Measurements from ENCODE around the gene WDHD1. TPM values are rescaled to one million over a fixed set of nuclear protein-coding genes. Genes with fewer than 3 reads are reported as not detected.
"Not testable (repeated sequence)": the region's sequence is repeated elsewhere in the genome, so short reads cannot be mapped to it uniquely, and the experiment has no call there.

WDHD1 gene
- total RNA-seq, 1 donor from 2014 or later, result 10.0 TPM

GRCh38 chr14:55026441-55026792 is 482 bp downstream of the WDHD1 start:
- FAIRE-seq, result no peak
- DNase-seq (ENCODE audit: low read depth), result no peak
- Histone ChIP-seq H3K27me3 (ENCODE audit: control insufficient read depth, insufficient read depth, low read length) (no peaks in the 10 kb centered on the region), H3K4me3 (ENCODE audit: low read depth, low read length) (peak overlapping the region; percentile 70), H3K36me3 (ENCODE audit: control insufficient read depth, insufficient read depth, low read length) (no peaks in the 10 kb centered on the region)
- TF ChIP-seq, protein P1, sequence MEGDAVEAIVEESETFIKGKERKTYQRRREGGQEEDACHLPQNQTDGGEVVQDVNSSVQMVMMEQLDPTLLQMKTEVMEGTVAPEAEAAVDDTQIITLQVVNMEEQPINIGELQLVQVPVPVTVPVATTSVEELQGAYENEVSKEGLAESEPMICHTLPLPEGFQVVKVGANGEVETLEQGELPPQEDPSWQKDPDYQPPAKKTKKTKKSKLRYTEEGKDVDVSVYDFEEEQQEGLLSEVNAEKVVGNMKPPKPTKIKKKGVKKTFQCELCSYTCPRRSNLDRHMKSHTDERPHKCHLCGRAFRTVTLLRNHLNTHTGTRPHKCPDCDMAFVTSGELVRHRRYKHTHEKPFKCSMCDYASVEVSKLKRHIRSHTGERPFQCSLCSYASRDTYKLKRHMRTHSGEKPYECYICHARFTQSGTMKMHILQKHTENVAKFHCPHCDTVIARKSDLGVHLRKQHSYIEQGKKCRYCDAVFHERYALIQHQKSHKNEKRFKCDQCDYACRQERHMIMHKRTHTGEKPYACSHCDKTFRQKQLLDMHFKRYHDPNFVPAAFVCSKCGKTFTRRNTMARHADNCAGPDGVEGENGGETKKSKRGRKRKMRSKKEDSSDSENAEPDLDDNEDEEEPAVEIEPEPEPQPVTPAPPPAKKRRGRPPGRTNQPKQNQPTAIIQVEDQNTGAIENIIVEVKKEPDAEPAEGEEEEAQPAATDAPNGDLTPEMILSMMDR (IDR thresholded peaks at IDR 0.05; ENCODE audit: insufficient read depth, low read length, severe bottlenecking), result no peak

- DNase-seq (ENCODE audit: low read depth) (no peak), FAIRE-seq (no peak)
- Histone ChIP-seq H3K27me3 (ENCODE audit: control insufficient read depth, insufficient read depth, low read length) (no peaks in the 10 kb centered on the region), H3K4me3 (ENCODE audit: low read depth, low read length) (no peak overlapping the region), H3K36me3 (ENCODE audit: control insufficient read depth, insufficient read depth, low read length) (no peaks in the 10 kb centered on the region)
- TF ChIP-seq, protein P1 (IDR thresholded peaks at IDR 0.05; ENCODE audit: insufficient read depth, low read length, severe bottlenecking), result no peak
Measured at GRCh38 chr14:55025948-55026347, 951 bp downstream of the WDHD1 start.

GRCh38 chr14:55024365-55024764 is 2.5 kb downstream of the WDHD1 start:
- not testable (repeated sequence) for DNase-seq (ENCODE audit: low read depth); FAIRE-seq; H3K27me3 ChIP-seq (ENCODE audit: control insufficient read depth, insufficient read depth, low read length); H3K36me3 ChIP-seq (ENCODE audit: control insufficient read depth, insufficient read depth, low read length); H3K4me3 ChIP-seq (ENCODE audit: low read depth, low read length)

- TF ChIP-seq, protein P1 (IDR thresholded peaks at IDR 0.05; ENCODE audit: insufficient read depth, low read length, severe bottlenecking), result no peak
- DNase-seq (ENCODE audit: low read depth) (no peak), FAIRE-seq (no peak)
- H3K36me3 ChIP-seq (ENCODE audit: control insufficient read depth, insufficient read depth, low read length), result no peaks in the 10 kb centered on the region
- no peaks in the 10 kb centered on the region for H3K27me3 ChIP-seq (ENCODE audit: control insufficient read depth, insufficient read depth, low read length)
- no peak overlapping the region for H3K4me3 ChIP-seq (ENCODE audit: low read depth, low read length)
Measured at GRCh38 chr14:55019968-55020554, 6.8 kb downstream of the WDHD1 start.

DNA sequence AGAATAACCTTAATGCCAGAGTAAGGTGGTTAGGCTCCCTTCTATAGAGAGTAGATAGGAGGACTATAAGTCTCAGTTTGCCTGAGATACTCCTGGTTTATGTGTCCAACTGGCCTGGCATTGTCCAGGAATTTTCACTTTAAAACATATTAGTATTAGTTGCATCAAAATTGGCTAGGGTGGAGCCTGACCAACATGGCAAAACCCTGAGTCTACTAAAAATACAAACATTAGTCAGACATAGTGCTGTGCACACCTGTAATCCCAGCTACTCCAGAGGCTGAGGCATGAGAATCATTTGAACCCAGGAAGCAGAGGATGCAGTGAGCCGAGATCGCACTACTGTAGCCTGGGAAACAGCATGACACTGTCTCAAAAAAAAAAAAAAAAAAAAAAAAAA is 11.9 kb downstream of the WDHD1 start:
- FAIRE-seq, result no peak
- Histone ChIP-seq H3K27me3 (ENCODE audit: control insufficient read depth, insufficient read depth, low read length) (no peaks in the 10 kb centered on the region), H3K36me3 (ENCODE audit: control insufficient read depth, insufficient read depth, low read length) (no peaks in the 10 kb centered on the region), H3K4me3 (ENCODE audit: low read depth, low read length) (no peak overlapping the region)
- TF ChIP-seq, protein P1 (IDR thresholded peaks at IDR 0.05; ENCODE audit: insufficient read depth, low read length, severe bottlenecking), result no peak
- DNase-seq (ENCODE audit: low read depth), result peak; percentile 41

GRCh38 chr14:55005071-55005470 is 21.8 kb downstream of the WDHD1 start:
- FAIRE-seq (peak; percentile 58), DNase-seq (ENCODE audit: low read depth) (no peak)
- H3K4me3 ChIP-seq (ENCODE audit: low read depth, low read length), result no peak overlapping the region
- TF ChIP-seq, protein P1 (IDR thresholded peaks at IDR 0.05; ENCODE audit: insufficient read depth, low read length, severe bottlenecking), result no peak
- H3K36me3 ChIP-seq (ENCODE audit: control insufficient read depth, insufficient read depth, low read length), result peaks cover 1% of the 10 kb centered on the region
- H3K27me3 ChIP-seq (ENCODE audit: control insufficient read depth, insufficient read depth, low read length), result no peaks in the 10 kb centered on the region

Measured in bronchial epithelial cell (primary cell).